Astrocyte of the cerebellum (primary cell): ENCODE results near the gene GRWD1.
A peak's percentile ranks its signal among the peaks of the same experiment; 100 is the strongest.
"Not testable (repeated sequence)": the region's sequence is repeated elsewhere in the genome, so short reads cannot be mapped to it uniquely, and the experiment has no call there.

Source experiments
- DNase-seq: peaks from one replicate; pipeline ENCODE4 v3.0.0-alpha.2; 2011; ENCODE audit warnings: low read depth
- H3K4me3 ChIP-seq: 2 replicates; pipeline ENCODE4 v1.5.1; 2011; ENCODE audit warnings: mild to moderate bottlenecking, low read depth, low read length, moderate library complexity
- CTCF ChIP-seq: IDR thresholded peaks from 2 replicates; pipeline ENCODE4 v1.5.1; 2012; ENCODE audit warnings: low read length, low read depth, moderate library complexity, mild to moderate bottlenecking; ENCODE audit errors: missing control alignments
- in situ Hi-C: cut with HindIII; loops from 2 replicates; pipeline ENCODE4 v1.10.0; 2017; ENCODE audit warnings: low sequenced_read_pairs

Gene GRWD1

GRCh38 chr19:48487544-48487943 is 41.8 kb downstream of the GRWD1 start:
- no peak overlapping the region for H3K4me3 ChIP-seq
- in situ Hi-C loops, result no loop called here
- TF ChIP-seq CTCF, result no peak
- no peak for DNase-seq

GRCh38 chr19:48487948-48488347 is 42.2 kb downstream of the GRWD1 start:
- DNase-seq, result no peak
- no peak for TF ChIP-seq CTCF
- H3K4me3 ChIP-seq, result no peak overlapping the region
- in situ Hi-C loops, result no loop called here

GRCh38 chr19:48488478-48488877 is 42.7 kb downstream of the GRWD1 start:
- H3K4me3 ChIP-seq, in situ Hi-C loops, DNase-seq: not testable (repeated sequence)

GRCh38 chr19:48489608-48490216 is 43.9 kb downstream of the GRWD1 start:
- TF ChIP-seq CTCF, result peak; percentile 97
- H3K4me3 ChIP-seq, result no peak overlapping the region
- DNase-seq, result no peak
- in situ Hi-C loops, result no loop called here

GRCh38 chr19:48490981-48491792 is 45.4 kb downstream of the GRWD1 start:
- TF ChIP-seq CTCF, result no peak
- no peak for DNase-seq
- no peak overlapping the region for H3K4me3 ChIP-seq
- in situ Hi-C loops, result no loop called here

- no peak for DNase-seq
- no peak overlapping the region for H3K4me3 ChIP-seq
- in situ Hi-C loops, result no loop called here
- TF ChIP-seq CTCF, result no peak
Observed at GRCh38 chr19:48491793-48492123, 46.0 kb downstream of the GRWD1 start.
